H1 (cell line): ENCODE measurements around the gene MAVS. TPM values are rescaled to one million over a fixed set of nuclear protein-coding genes. Genes with fewer than 3 reads are reported as not detected.

ENCODE experiments used
- CTCF ChIA-PET: fragments of 300-600 bp; sonication (Branson Sonifier 250); formaldehyde crosslinking; loops from one replicate; lab custom pipeline; 2021; ENCODE audit not compliant: partially characterized antibody; lab: Charles Lee
- POLR2A ChIA-PET: fragments of 300-600 bp; sonication (Branson Sonifier 250); formaldehyde crosslinking; loops from one replicate; lab custom pipeline; 2021; ENCODE audit warnings: inconsistent platforms; ENCODE audit not compliant: partially characterized antibody; lab: Charles Lee
- DNase-seq, 2 experiments: peaks; one replicate each; pipeline versions ENCODE4 v3.0.0 to v3.0.0-alpha.2; 2010 to 2022; ENCODE audit warnings: low spot score in 2 of 2, low read depth in 1 of 2, mixed read lengths in 1 of 2
- FAIRE-seq: peaks from 2 replicates; lab custom pipeline; 2011; peaks lifted over from hg19 to GRCh38; lab: Jason Lieb, UNC
- H2AFZ ChIP-seq: 2 replicates; pipeline ENCODE4 v1.8.1; 2012; ENCODE audit warnings: low read length, inconsistent platforms
- H2AK5ac ChIP-seq: 2 replicates; pipeline ENCODE4 v1.6.1; 2013; ENCODE audit warnings: low read depth, low read length
- H2BK120ac ChIP-seq: replicated peaks from 2 replicates; pipeline ENCODE3; 2013; ENCODE audit warnings: low read depth, low read length, inconsistent platforms
- H2BK12ac ChIP-seq: 2 replicates; pipeline ENCODE4 v1.6.1; 2013; ENCODE audit warnings: low read depth, low read length
- H2BK15ac ChIP-seq: 2 replicates; pipeline ENCODE4 v1.6.1; 2013; ENCODE audit warnings: low read length
- H2BK20ac ChIP-seq: 2 replicates; pipeline ENCODE4 v1.6.1; 2013; ENCODE audit warnings: low read length
- H2BK5ac ChIP-seq: 2 replicates; pipeline ENCODE4 v1.6.1; 2013; ENCODE audit warnings: low read depth, low read length
- H3K14ac ChIP-seq: 2 replicates; pipeline ENCODE4 v1.6.1; 2013; ENCODE audit warnings: inconsistent platforms; ENCODE audit not compliant: insufficient read length
- H3K18ac ChIP-seq: 2 replicates; pipeline ENCODE4 v1.6.1; 2013; ENCODE audit warnings: low read length; ENCODE audit errors: extremely low read depth
- H3K23ac ChIP-seq: 2 replicates; pipeline ENCODE4 v1.6.1; 2013; ENCODE audit warnings: inconsistent platforms; ENCODE audit not compliant: insufficient read length
- H3K23me2 ChIP-seq: 2 replicates; pipeline ENCODE4 v1.6.1; 2013; ENCODE audit warnings: low read depth, low read length
- H3K27ac ChIP-seq: 2 replicates; pipeline ENCODE4 v1.6.1; 2011; ENCODE audit warnings: low read depth, low read length, inconsistent platforms
- H3K27me3 ChIP-seq, 4 experiments: replicated peaks in 1 of 4; 1 replicate in 1 of 4; 2 replicates in 3 of 4; pipeline versions ENCODE4 v1.6.1 to v1.8.1; 2011 to 2013; ENCODE audit warnings: low read length in 3 of 4, mild to moderate bottlenecking in 3 of 4, inconsistent platforms in 2 of 4, mixed read lengths in 2 of 4, moderate library complexity in 1 of 4; ENCODE audit not compliant: control insufficient read depth in 3 of 4, insufficient read depth in 3 of 4; ENCODE audit errors: extremely low read depth in 1 of 4
- H3K36me3 ChIP-seq, 4 experiments: 2 replicates each; pipeline versions ENCODE4 v1.6.1 to v1.8.1; 2011 to 2013; ENCODE audit warnings: mild to moderate bottlenecking in 4 of 4, low read length in 3 of 4, moderate library complexity in 2 of 4, control low read depth in 1 of 4, inconsistent platforms in 1 of 4; ENCODE audit not compliant: insufficient read depth in 4 of 4, control insufficient read depth in 2 of 4
- H3K4ac ChIP-seq: replicated peaks from 2 replicates; pipeline ENCODE3; 2013; ENCODE audit warnings: low read length, low read depth, mixed read lengths, inconsistent platforms; ENCODE audit not compliant: insufficient read length
- H3K4me1 ChIP-seq, 4 experiments: replicated peaks in 1 of 4; 1 replicate in 1 of 4; 2 replicates in 3 of 4; pipeline versions ENCODE4 v1.6.1 to v1.8.1; 2011 to 2013; ENCODE audit warnings: low read length in 3 of 4, inconsistent platforms in 2 of 4, mixed read lengths in 1 of 4; ENCODE audit not compliant: insufficient read depth in 4 of 4, control insufficient read depth in 3 of 4
- H3K4me2 ChIP-seq, 2 experiments: 2 replicates each; pipeline versions ENCODE4 v1.6.1 to v1.8.1; 2011 to 2013; ENCODE audit warnings: low read depth in 2 of 2, low read length in 2 of 2, control low read depth in 1 of 2, inconsistent platforms in 1 of 2, mild to moderate bottlenecking in 1 of 2; ENCODE audit not compliant: insufficient read depth in 1 of 2
- H3K4me3 ChIP-seq, 4 experiments: fragments of 200-600, 300-600 bp in 1 of 4; sonication (generic), shearing (Covaris generic), sonication (Bioruptor Twin) in 1 of 4; 2 replicates each; pipeline versions ENCODE4 v1.5.1 to v1.8.1; 2011 to 2016; ENCODE audit warnings: low read length in 4 of 4, low read depth in 3 of 4, control low read depth in 2 of 4, inconsistent platforms in 2 of 4, mild to moderate bottlenecking in 2 of 4, mixed read lengths in 1 of 4, moderate library complexity in 1 of 4; ENCODE audit not compliant: insufficient read depth in 2 of 4; ENCODE audit errors: extremely low read depth in 1 of 4
- H3K56ac ChIP-seq: replicated peaks from 2 replicates; pipeline ENCODE3; 2013; ENCODE audit warnings: low read depth, mild to moderate bottlenecking, mixed read lengths, low read length, inconsistent platforms; ENCODE audit not compliant: insufficient read length
- H3K79me1 ChIP-seq: 2 replicates; pipeline ENCODE4 v1.6.1; 2013; ENCODE audit warnings: low read depth, low read length, control low read depth
- H3K79me2 ChIP-seq, 2 experiments: 2 replicates each; pipeline versions ENCODE4 v1.6.1 to v1.8.1; 2012 to 2013; ENCODE audit warnings: low read length in 2 of 2, mild to moderate bottlenecking in 2 of 2, inconsistent platforms in 1 of 2; ENCODE audit not compliant: insufficient read depth in 2 of 2, control insufficient read depth in 1 of 2
- H3K9ac ChIP-seq, 4 experiments: replicated peaks in 1 of 4; 1 replicate in 1 of 4; 2 replicates in 3 of 4; pipeline versions ENCODE4 v1.6.1 to v1.8.1; 2011 to 2013; ENCODE audit warnings: low read depth in 3 of 4, low read length in 3 of 4, control low read depth in 2 of 4, mild to moderate bottlenecking in 2 of 4, moderate library complexity in 2 of 4, inconsistent platforms in 1 of 4; ENCODE audit errors: extremely low read depth in 1 of 4
- H3K9me3 ChIP-seq, 2 experiments: 2 replicates each; pipeline versions ENCODE4 v1.6.1 to v1.8.1; 2012 to 2013; ENCODE audit warnings: mild to moderate bottlenecking in 2 of 2, moderate library complexity in 2 of 2, control low read depth in 1 of 2, inconsistent platforms in 1 of 2, low read depth in 1 of 2, low read length in 1 of 2, mixed read lengths in 1 of 2; ENCODE audit not compliant: insufficient read depth in 2 of 2
- H4K20me1 ChIP-seq, 2 experiments: replicated peaks in 1 of 2; 2 replicates each; pipeline versions ENCODE3 to v1.8.1; 2011 to 2013; ENCODE audit warnings: inconsistent platforms in 2 of 2, low read length in 2 of 2, mild to moderate bottlenecking in 1 of 2; ENCODE audit not compliant: insufficient read depth in 2 of 2, control insufficient read depth in 1 of 2
- H4K5ac ChIP-seq: 2 replicates; pipeline ENCODE4 v1.6.1; 2013; ENCODE audit warnings: low read length, low read depth, mixed read lengths, inconsistent platforms; ENCODE audit not compliant: insufficient read length
- H4K8ac ChIP-seq: 2 replicates; pipeline ENCODE4 v1.8.0; 2013; ENCODE audit warnings: mild to moderate bottlenecking, moderate library complexity, low read length, inconsistent platforms; ENCODE audit not compliant: insufficient read depth; ENCODE audit errors: extremely low read depth
- H4K91ac ChIP-seq: replicated peaks from 2 replicates; pipeline ENCODE3; 2013; ENCODE audit warnings: low read length, mixed read lengths, inconsistent platforms; ENCODE audit not compliant: insufficient read length
- ASH2L ChIP-seq: fragments of 200-600, 300-600 bp; sonication (generic); IDR thresholded peaks from one replicate; pipeline ENCODE4 v1.7.1; 2017; ENCODE audit warnings: low read length
- BACH1 ChIP-seq: IDR thresholded peaks from 2 replicates; pipeline ENCODE4 v1.6.1; 2012; ENCODE audit warnings: low read length, improper control_type of control experiment
- CHD1 ChIP-seq: IDR thresholded peaks from 2 replicates; pipeline ENCODE4 v1.6.1; 2012; ENCODE audit warnings: low read depth, low read length, improper control_type of control experiment
- CREB1 ChIP-seq: IDR thresholded peaks from 2 replicates; pipeline ENCODE4 v1.6.1; 2012; ENCODE audit warnings: inconsistent platforms
- CTBP2 ChIP-seq: IDR thresholded peaks from 2 replicates; pipeline ENCODE4 v1.7.0; 2011; ENCODE audit warnings: borderline replicate concordance, mild to moderate bottlenecking, moderate library complexity, mixed read lengths, low read length; ENCODE audit not compliant: insufficient read depth, insufficient read length
- EP300 ChIP-seq, 2 experiments: IDR thresholded peaks; 1 replicate in 1 of 2; 2 replicates in 1 of 2; pipeline ENCODE4 v1.6.1; 2011 to 2012; ENCODE audit warnings: low read depth in 2 of 2, low read length in 2 of 2, mild to moderate bottlenecking in 2 of 2, borderline replicate concordance in 1 of 2, inconsistent platforms in 1 of 2, moderate library complexity in 1 of 2
- GABPA ChIP-seq: IDR thresholded peaks from 2 replicates; pipeline ENCODE4 v1.6.1; 2011; ENCODE audit warnings: mild to moderate bottlenecking, low read length, moderate library complexity, borderline replicate concordance; ENCODE audit not compliant: insufficient read depth
- GTF2F1 ChIP-seq: IDR thresholded peaks from 2 replicates; pipeline ENCODE4 v1.6.1; 2012; ENCODE audit warnings: low read depth, low read length, improper control_type of control experiment, borderline replicate concordance
- HDAC2 ChIP-seq, 2 experiments: fragments of 300-600 bp in 1 of 2; sonication (generic) in 1 of 2; IDR thresholded peaks; 2 replicates each; pipeline ENCODE4 v1.6.1; 2011 to 2012; ENCODE audit warnings: low read depth in 2 of 2, low read length in 2 of 2, mild to moderate bottlenecking in 2 of 2, moderate library complexity in 2 of 2, borderline replicate concordance in 1 of 2, inconsistent platforms in 1 of 2
- HDAC6 ChIP-seq: IDR thresholded peaks from one replicate; pipeline ENCODE4 v1.7.1; 2012; ENCODE audit warnings: low read depth, mild to moderate bottlenecking, inconsistent platforms, low read length, moderate library complexity
- RFX5 ChIP-seq: IDR thresholded peaks from 2 replicates; pipeline ENCODE4 v1.6.1; 2011; ENCODE audit warnings: low read depth, low read length, improper control_type of control experiment, borderline replicate concordance
- SP2 ChIP-seq: IDR thresholded peaks from 2 replicates; pipeline ENCODE4 v1.6.1; 2012; ENCODE audit warnings: mild to moderate bottlenecking, low read length, inconsistent platforms
- WGBS, 2 experiments: shearing (Covaris generic) in 1 of 2; methylation state at CpG; one replicate each; pipeline versions ENCODE4 v1.1.6 to v1.1.7; 2013 to 2015; ENCODE audit warnings: low lambda C conversion rate in 2 of 2, mixed read lengths in 2 of 2, inconsistent platforms in 1 of 2, low coverage in 1 of 2, missing lambda C conversion rate in 1 of 2; ENCODE audit not compliant: insufficient replicate concordance in 2 of 2, insufficient coverage in 1 of 2, insufficient read length in 1 of 2; ENCODE audit errors: extremely low coverage in 1 of 2, missing lambda C conversion rate in 1 of 2; 5-methylcytosine and 5-hydroxymethylcytosine counted together
- polyA plus RNA-seq, 7 experiments: library from polyadenylated mRNA; depleted of rRNA in 3 of 7; stranded (reverse) in 5 of 7; unstranded in 2 of 7; fragments of >200 nt in 5 of 7; fragments of 200-250 nt in 2 of 7; gene quantifications; 1 replicate in 5 of 7; 2 replicates in 1 of 7; 4 replicates in 1 of 7; pipeline versions ENCODE4 v1.2.1 to v1.2.3, GENCODE V29; 2011 to 2013; ENCODE audit warnings: missing spikeins in 2 of 7, mixed read lengths in 2 of 7
- total RNA-seq: library from RNA; stranded (reverse); fragmentation: NEBNext Ultra II Directional; extraction: Animal tissue kit (Norgen Biotek cat#: 25700); gene quantifications from 2 replicates; pipeline ENCODE4 v1.2.1, GENCODE V29; 2021

Gene MAVS
- total and polyA plus RNA-seq, 2 of the 8 experiments (the other 6 are each of a cell fraction or from before 2014, with no cell fraction given), result 9.9 to 24.3 TPM

DNA sequence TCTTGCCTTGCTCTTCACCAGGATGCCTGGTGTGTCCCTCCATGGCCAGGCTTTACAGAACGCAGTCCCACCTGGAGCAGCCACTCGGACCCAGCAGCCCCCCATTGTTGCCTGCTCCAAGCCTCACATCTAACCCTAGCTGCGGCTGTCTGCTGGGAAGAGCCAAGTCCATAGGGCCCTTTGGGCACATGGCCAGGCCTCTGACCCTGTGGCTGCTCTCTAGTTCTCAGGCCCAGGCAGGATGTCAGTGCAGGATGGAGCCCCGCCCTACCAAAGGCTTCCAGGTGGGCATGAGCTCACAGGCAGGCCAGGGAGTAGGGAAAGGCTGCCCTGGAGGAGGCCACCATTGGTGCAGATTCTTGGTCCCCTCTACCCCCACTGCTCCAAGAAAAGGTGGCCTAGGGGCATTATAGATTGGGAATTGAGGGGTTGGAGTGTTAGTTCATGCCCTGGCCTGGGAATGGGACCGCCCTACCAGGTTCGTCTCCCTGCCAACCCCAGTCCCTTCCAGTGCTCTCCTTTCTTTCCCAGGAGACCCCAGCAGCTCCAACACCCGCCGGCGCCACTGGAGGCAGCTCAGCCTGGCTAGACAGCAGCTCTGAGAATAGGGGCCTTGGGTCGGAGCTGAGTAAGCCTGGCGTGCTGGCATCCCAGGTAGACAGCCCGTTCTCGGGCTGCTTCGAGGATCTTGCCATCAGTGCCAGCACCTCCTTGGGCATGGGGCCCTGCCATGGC is 18.7 kb downstream of the MAVS start:
- Histone ChIP-seq H2BK5ac (no peak overlapping the region), H3K18ac (no peak overlapping the region), H3K36me3 (peaks cover 11 to 46% (median 36%) of the 10 kb centered on the region in 4 experiments; a peak in 7 of 8 replicates), H3K23me2 (no peaks in the 10 kb centered on the region), H3K27me3 (no peaks in the 10 kb centered on the region), H2AFZ (no peak overlapping the region), H4K5ac (no peak overlapping the region), H4K91ac (no peak overlapping the region), H3K9me3 (no peaks in the 10 kb centered on the region; a peak in 1 of 4 replicates), H3K9ac (no peak overlapping the region), H2BK120ac (no peak overlapping the region), H2BK20ac (no peak overlapping the region), H3K27ac (no peak overlapping the region), H2BK15ac (no peak overlapping the region), H2AK5ac (no peak overlapping the region), H3K79me2 (no peaks in the 10 kb centered on the region), H3K4me1 (no peaks in the 10 kb centered on the region), H3K4me2 (no peak overlapping the region), H3K79me1 (no peaks in the 10 kb centered on the region), H3K4me3 (no peak overlapping the region), H3K4ac (no peak overlapping the region), H3K14ac (no peak overlapping the region), H3K23ac (no peak overlapping the region), H4K8ac (no peak overlapping the region), H2BK12ac (no peak overlapping the region), H3K56ac (no peak overlapping the region), H4K20me1 (peaks cover 0 to 13% of the 10 kb centered on the region in 2 experiments)
- FAIRE-seq (no peak), DNase-seq (no peak)
- TF ChIP-seq ASH2L, result no peak
- TF ChIP-seq CREB1, result no peak
- TF ChIP-seq CHD1, result no peak
- no peak for TF ChIP-seq RFX5
- TF ChIP-seq HDAC2 (IDR thresholded peaks at IDR 0.05; ENCODE audit: borderline replicate concordance in 1 of 2, low read depth in 2 of 2, low read length in 2 of 2), result no peak
- TF ChIP-seq GABPA, result no peak
- no peak for TF ChIP-seq GTF2F1
- TF ChIP-seq HDAC6, result no peak
- no peak for TF ChIP-seq BACH1
- no peak for TF ChIP-seq EP300 (IDR thresholded peaks at IDR 0.05; ENCODE audit: borderline replicate concordance in 1 of 2, low read depth in 2 of 2, low read length in 2 of 2)
- TF ChIP-seq SP2, result no peak
- TF ChIP-seq CTBP2, result no peak
- ChIA-PET CTCF (interaction anchor here (1.0 to 7.0 kb wide), 5 partner anchors 10 to 117 kb away, joined by 3 to 55 read pairs (median 4); no protein-coding TSS in a partner anchor), POLR2A (interaction anchor here (0.7 to 5.6 kb wide), 3 partner anchors 10 to 61 kb away, joined by 3 to 34 read pairs (median 3); no protein-coding TSS in a partner anchor)
- 96% methylated on average over 14 of the region's 14 CpGs; no CpG with 5 or more reads in 1 of the 2 experiments for WGBS, 2 experiments
